Progenitor cell of endocrine pancreas (in vitro differentiated cells): ENCODE data around the gene DRAM2. TPM values are rescaled to one million over a fixed set of nuclear protein-coding genes. Genes with fewer than 3 reads are reported as not detected.
A peak's percentile ranks its signal among the peaks of the same experiment; 100 is the strongest.

ENCODE experiments used
- DNase-seq: peaks from one replicate; pipeline ENCODE4 v3.0.0; 2021; ENCODE audit warnings: low spot score; ENCODE audit not compliant: unreplicated experiment
- H3K27ac Mint-ChIP-seq: 2 replicates; pipeline ENCODE4 v1.8.0; 2021; ENCODE audit warnings: mild to moderate bottlenecking, moderate library complexity, mixed read lengths
- H3K27me3 Mint-ChIP-seq: 2 replicates; pipeline ENCODE4 v1.8.0; 2021; ENCODE audit warnings: mixed read lengths
- H3K36me3 Mint-ChIP-seq: 2 replicates; pipeline ENCODE4 v1.8.0; 2022; ENCODE audit warnings: mixed read lengths; ENCODE audit not compliant: insufficient read depth
- H3K4me1 Mint-ChIP-seq: 2 replicates; pipeline ENCODE4 v1.8.0; 2021; ENCODE audit warnings: low read depth, mixed read lengths
- H3K4me3 Mint-ChIP-seq: 2 replicates; pipeline ENCODE4 v1.8.0; 2021; ENCODE audit warnings: low read depth, mild to moderate bottlenecking, moderate library complexity, mixed read lengths
- H3K9me3 Mint-ChIP-seq: 2 replicates; pipeline ENCODE4 v1.8.0; 2021; ENCODE audit warnings: low read depth, mixed read lengths
- total RNA-seq: library from RNA; stranded (reverse); gene quantifications from 2 replicates; pipeline ENCODE4 v1.2.1, GENCODE V29; 2021
- TF ChIP-seq, protein P1 (sequence below): fragments of 200-600 bp; sonication (generic); IDR thresholded peaks from one replicate; pipeline ENCODE4 v1.5.0; 2021; ENCODE audit warnings: antibody characterized with exemption, mild to moderate bottlenecking; ENCODE audit not compliant: unreplicated experiment

The DRAM2 gene
- total RNA-seq, 1 donor from 2014 or later = 34.4 TPM

DNA sequence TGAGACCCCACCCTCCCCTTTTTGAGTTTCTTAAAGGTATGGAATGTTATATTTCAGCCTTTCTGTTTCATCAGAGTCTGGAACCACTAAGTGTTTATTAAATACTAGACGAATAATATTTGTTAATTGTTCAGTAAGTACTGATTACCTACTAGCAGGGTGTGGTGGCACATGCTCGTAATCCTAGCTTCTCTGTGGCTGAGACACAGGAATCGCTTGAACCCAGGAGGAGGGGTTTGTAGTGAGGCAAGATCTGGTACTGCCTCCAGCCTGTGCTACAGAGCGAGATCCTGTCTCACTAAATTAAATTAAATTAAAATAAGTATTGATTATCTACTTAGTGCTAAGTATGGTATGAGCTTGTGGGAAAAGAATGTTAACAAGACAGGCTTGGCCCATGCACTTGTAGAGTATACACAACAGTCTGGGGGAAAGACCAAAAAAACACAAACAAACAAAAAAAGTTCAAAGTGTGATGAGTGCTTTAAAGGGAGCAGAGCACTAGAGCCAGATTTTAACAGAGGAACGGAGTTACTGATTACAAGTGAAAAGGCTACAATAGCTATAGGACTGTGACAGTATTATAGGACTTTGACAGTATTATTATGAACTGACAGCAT, 2.6 kb upstream of the DRAM2 start:
- Mint-ChIP-seq H3K4me1 (peaks cover 24% of the 10 kb centered on the region), H3K27me3 (no peaks in the 10 kb centered on the region), H3K27ac (no peak overlapping the region), H3K9me3 (no peaks in the 10 kb centered on the region), H3K36me3 (no peaks in the 10 kb centered on the region), H3K4me3 (peak overlapping the region; percentile 25)
- TF ChIP-seq, protein P1, sequence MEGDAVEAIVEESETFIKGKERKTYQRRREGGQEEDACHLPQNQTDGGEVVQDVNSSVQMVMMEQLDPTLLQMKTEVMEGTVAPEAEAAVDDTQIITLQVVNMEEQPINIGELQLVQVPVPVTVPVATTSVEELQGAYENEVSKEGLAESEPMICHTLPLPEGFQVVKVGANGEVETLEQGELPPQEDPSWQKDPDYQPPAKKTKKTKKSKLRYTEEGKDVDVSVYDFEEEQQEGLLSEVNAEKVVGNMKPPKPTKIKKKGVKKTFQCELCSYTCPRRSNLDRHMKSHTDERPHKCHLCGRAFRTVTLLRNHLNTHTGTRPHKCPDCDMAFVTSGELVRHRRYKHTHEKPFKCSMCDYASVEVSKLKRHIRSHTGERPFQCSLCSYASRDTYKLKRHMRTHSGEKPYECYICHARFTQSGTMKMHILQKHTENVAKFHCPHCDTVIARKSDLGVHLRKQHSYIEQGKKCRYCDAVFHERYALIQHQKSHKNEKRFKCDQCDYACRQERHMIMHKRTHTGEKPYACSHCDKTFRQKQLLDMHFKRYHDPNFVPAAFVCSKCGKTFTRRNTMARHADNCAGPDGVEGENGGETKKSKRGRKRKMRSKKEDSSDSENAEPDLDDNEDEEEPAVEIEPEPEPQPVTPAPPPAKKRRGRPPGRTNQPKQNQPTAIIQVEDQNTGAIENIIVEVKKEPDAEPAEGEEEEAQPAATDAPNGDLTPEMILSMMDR = no peak
- no peak for DNase-seq

DNA sequence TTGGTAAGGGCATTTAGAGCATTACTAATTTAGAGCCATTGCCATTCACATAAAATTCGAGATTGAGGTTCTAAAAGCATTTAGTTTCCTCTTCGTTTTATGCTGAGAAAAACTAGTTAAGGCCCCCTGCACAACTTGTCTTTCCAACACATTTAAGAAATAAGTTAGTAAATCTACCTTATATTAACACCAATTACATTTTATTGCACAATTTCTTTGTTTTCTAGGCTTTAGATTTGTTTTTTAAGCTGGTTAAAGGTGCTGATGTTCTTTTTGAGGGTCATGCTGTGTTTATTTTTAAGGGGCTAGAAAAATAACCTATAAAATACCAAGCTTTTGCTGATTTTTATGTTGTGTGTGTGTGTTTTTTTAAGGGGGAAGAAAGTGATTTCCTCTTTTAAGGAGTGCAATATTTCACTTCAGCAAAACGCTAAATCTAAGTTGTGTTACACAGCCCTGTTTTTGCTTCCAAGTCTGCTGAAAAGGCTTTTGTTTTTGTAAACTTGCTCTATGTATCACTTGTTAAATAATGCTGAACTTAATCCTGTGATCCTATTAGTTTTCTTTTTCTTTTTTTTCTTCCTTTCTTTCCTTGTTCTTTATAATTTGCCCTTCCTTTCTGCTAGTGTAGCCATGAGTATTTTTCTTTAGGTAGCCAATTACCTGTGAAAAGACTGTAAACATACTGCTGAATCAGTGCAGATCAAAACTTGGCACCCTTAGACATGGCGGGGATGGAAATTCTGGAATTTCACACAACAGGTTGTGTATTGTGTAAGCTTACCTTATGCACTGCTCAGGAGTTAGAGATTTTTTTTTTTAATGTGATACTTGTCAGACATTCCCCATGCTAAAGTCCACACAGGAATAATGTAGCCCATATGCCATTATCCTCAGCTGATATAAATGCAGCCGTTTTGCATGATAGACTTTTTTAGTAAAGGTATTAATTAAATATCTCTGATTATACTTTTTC, 1.6 kb upstream of the DRAM2 start:
- no peaks in the 10 kb centered on the region for H3K9me3 Mint-ChIP-seq
- H3K27me3 Mint-ChIP-seq = no peaks in the 10 kb centered on the region
- no peaks in the 10 kb centered on the region for H3K36me3 Mint-ChIP-seq
- H3K4me1 Mint-ChIP-seq = peaks cover 24% of the 10 kb centered on the region
- TF ChIP-seq, protein P1 = no peak
- peak overlapping the region; percentile 98 for H3K4me3 Mint-ChIP-seq
- H3K27ac Mint-ChIP-seq = peak overlapping the region; percentile 96
- no peak for DNase-seq

DNA sequence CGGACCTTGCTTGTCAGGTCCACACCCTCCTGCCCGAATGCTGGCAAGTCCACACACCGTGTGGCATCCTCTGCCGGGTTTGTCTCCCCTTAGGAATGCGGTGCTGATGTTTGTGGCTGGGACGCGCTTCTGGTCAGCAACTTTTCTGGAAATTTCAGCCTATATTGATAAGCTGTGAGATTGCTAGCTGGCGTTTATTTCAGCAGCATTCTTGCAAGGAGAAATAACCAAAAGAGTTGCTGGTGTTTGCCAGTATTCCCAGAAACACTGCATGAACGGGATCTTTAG, 731 bp upstream of the DRAM2 start:
- Mint-ChIP-seq H3K36me3 (peaks cover 2% of the 10 kb centered on the region), H3K4me3 (peak overlapping the region; percentile 98), H3K9me3 (no peaks in the 10 kb centered on the region), H3K4me1 (peaks cover 24% of the 10 kb centered on the region), H3K27ac (peak overlapping the region; percentile 96), H3K27me3 (no peaks in the 10 kb centered on the region)
- DNase-seq = no peak
- TF ChIP-seq, protein P1 = no peak

DNA sequence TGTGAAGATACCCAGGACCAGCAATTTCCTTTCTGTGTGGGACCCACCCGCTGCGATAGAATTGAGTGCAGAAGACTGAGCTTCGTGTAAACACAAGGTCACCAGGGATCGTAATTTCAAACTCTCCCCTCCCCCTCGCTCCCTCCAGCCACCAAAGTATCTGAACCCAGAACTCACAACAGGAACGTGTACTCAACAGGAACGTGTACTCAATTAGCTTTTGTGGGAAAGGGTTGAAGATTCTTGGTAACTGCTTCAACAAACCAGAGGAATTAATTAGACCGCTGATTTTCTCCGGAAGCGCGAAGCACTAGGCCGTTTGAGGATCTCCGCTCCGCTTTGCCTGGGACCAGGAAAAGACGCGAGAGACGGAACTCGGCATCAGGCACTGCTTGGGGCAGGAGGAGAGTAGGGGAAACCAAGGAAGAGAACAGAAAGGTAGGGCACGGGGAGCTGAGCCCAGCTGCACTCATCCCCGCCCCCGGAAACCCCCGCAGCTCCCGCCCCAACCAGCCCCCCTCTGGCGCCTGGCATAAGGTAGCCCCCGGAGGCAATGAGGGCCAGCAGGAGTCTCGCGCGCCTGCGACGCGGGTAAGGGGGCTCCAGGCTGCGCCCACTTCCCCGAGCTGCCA, 453 bp downstream of the DRAM2 start:
- Mint-ChIP-seq H3K9me3 (no peaks in the 10 kb centered on the region), H3K4me1 (peaks cover 24% of the 10 kb centered on the region), H3K27ac (peak overlapping the region; percentile 99), H3K4me3 (peak overlapping the region; percentile 98), H3K36me3 (peaks cover 3% of the 10 kb centered on the region), H3K27me3 (no peaks in the 10 kb centered on the region)
- DNase-seq = peak; percentile 9
- TF ChIP-seq, protein P1 = no peak

DNA sequence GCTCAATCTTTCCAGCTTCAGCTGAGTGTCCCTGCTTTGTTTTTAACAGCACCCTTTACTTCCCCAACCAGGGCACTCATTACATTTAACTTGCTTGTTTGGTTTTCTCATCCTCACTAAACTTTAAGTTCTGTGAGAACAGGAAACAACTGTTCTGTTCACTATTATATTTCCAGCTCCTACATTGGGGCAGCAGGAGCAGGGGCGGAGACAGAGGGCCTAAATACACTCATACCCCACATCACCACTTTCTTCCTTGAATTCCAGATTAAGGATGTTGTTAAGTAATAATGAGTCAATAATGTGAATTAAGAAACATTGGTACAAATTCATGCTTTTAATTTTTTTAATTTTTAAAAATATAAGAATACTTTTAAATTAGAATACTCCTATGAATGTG, 6.0 kb downstream of the DRAM2 start:
- Mint-ChIP-seq H3K9me3 (no peaks in the 10 kb centered on the region), H3K27me3 (no peaks in the 10 kb centered on the region), H3K27ac (peak overlapping the region; percentile 57), H3K4me1 (peaks cover 7% of the 10 kb centered on the region), H3K4me3 (no peak overlapping the region), H3K36me3 (peaks cover 13% of the 10 kb centered on the region)
- DNase-seq = no peak
- TF ChIP-seq, protein P1 = no peak
